ENCODE measurements around the gene ATP1A2.
A peak's percentile ranks its signal among the peaks of the same experiment; 100 is the strongest.

Gene ATP1A2

GRCh38 chr1:160171980-160172379, 56.4 kb downstream of the ATP1A2 start:
- ATAC-seq (no peak), DNase-seq (no peak)

- peak; percentile 41 for ATAC-seq
- DNase-seq = no peak
These were observed 61.7 kb downstream of the ATP1A2 start for GRCh38 chr1:160177231-160177630.

DNA sequence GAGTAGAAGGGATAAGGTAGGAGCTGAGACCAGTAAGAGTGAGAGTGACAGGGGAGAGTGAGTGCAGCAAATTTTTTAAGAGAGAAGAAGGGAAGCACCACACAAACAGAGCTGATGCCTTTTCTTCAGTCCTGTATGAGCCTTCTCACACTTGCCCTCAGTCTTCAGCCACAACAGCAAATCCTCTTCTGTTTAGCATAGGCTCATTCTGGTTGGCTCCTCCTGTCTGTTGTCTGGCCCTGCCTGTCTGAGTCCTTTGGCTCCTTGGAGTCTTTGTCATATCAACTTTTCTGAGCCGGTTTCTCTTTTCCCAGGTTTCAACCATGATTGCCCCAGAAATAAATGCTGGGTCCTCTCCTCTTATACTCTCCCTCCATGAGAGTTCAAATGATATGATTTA, 62.1 kb downstream of the ATP1A2 start:
- no peak for DNase-seq

DNA sequence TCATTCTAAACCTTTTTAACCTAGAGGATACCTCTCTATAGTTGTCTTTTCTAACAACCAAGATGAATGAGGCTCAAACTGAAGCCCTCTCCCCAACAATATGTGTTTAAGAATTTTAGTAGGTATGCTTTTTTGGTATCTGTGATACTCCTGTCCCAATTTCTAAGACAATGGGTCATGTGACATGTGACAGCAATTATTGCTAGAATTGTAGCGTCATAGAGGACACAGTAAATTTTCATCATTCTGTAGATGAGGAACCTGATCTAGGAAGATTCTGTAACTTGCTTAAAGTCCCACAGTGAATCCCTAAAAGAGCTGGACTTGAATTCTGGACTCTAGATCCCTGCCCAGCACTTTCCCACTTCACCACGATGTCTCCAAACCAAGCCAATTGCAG, 63.2 kb downstream of the ATP1A2 start:
- ATAC-seq = no peak
- DNase-seq = no peak

More for the DNA sequence above, 62.1 kb downstream of the ATP1A2 start:
- ATAC-seq = no peak

DNA sequence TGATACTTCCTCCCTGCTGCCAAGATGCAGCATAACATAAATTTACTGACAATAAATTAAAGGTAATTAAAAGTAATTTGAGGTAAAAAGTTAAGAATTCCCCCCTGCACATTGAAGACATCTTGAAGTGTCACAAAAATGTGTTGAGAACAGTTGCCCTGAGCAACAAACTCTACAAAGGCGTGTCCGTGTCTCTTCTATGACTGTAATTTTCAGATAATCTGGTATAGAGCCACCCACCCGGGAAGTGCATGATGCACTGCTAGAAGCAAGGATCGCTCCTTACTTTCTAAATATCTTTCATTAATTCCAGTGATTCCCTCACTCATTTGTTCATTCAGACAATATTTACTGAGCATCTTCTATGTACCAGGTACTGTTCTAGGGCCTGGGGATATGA, 63.8 kb downstream of the ATP1A2 start:
- DNase-seq (no peak), ATAC-seq (no peak)

- no peak for ATAC-seq
- DNase-seq = no peak
These were observed 70.7 kb downstream of the ATP1A2 start for GRCh38 chr1:160186246-160186645.

GRCh38 chr1:160186729-160187128, 71.2 kb downstream of the ATP1A2 start:
- ATAC-seq (no peak), DNase-seq (no peak)

- DNase-seq = no peak
- no peak for ATAC-seq
These were observed 71.8 kb downstream of the ATP1A2 start for GRCh38 chr1:160187407-160187806.

- no peak for DNase-seq
- no peak for ATAC-seq
These were observed 72.8 kb downstream of the ATP1A2 start for GRCh38 chr1:160188341-160188740.

DNA sequence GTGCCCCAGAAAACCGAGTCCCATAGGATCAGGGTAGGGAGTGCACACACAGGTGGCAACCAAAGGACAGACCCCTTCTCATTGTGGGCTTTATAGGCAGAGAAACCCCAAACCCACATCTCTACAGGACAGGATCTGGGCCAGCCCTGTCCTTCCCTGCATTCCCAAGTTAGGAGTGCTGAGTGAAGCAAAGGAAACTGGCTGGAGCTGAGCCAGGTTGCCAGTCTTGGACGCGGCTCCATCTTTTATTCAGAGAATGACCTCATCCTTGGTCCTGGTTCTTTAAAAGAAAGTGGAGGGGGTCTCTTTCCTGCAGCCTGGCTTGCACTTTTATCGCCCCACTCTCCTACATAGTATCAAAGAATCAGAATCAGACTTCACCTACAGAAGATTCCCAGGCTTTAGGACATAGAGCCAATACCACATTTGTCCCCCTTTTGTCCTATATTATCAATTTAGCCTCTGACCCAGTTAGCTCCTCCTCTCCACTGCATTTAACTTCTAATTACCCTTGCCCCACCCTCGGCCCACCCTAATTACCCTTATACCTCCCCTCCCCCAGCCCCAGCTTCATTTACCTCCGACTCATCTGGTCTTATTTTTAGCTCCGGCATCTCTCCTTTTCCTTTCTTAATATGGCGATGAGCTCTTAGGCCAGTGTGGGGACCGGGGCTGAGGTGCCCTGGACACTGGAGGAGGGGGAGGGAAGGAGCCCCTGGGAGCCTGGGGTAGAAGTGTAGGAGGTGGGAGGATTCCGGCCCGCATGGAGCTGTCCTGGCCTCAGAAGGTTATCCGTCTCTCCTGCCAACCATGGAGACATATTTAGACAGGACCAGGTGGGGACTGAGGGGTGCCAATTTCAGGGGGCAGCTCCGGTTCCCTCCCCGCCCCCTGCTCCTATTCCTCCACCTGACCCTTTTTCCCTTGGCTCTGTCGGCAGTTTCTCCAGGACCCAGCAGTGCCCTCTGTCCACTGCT, 74.4 kb downstream of the ATP1A2 start, which contains the start of gene CASQ1:
CASQ1 (plus strand) TSS at position 927 of the 977 bp plus-strand sequence. CDS start 177 bp downstream, outside the sequence.
- DNase-seq = no peak
- no peak for ATAC-seq

DNA sequence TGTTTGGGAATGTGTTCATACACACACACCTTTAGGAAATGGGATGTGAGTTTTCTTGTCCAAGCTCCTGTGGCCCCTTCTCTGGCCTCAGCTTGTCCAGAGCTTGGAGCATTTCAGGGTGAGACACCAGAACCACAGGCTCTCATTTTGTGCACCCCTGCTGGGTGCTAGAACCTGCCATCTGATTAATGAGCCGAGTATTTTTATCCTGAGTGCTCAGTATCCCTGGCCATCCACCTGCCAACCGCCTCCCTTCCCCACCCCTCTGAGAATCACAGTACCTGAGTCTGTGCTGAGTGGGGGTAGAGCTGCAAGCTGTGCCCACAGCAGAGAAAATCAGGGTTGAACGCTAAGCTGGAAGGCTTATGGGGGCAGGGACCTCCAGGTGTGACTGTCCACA, 76.2 kb downstream of the ATP1A2 start:
- ATAC-seq = no peak
- no peak for DNase-seq

GRCh38 chr1:160192234-160192633, 76.7 kb downstream of the ATP1A2 start:
- no peak for ATAC-seq
- no peak for DNase-seq
